GM11168 (cell line): ENCODE data around the gene ANKRD13B.

Source experiments
- in situ Hi-C: fragments of 300-500 bp; cut with MboI; formaldehyde crosslinking; loops from one replicate; pipeline ENCODE4 v1.12.0; 2022; ENCODE audit warnings: low sequenced_read_pairs; ENCODE audit not compliant: unreplicated experiment

ANKRD13B gene

GRCh38 chr17:29579866-29580771 is 12.8 kb upstream of the ANKRD13B start:
- in situ Hi-C loops = no loop called here

- in situ Hi-C loops = no loop called here
Observed at GRCh38 chr17:29581583-29582253, 11.2 kb upstream of the ANKRD13B start.

GRCh38 chr17:29582254-29582765 is 10.6 kb upstream of the ANKRD13B start:
- in situ Hi-C loops = no loop called here

- in situ Hi-C loops = no loop called here
Observed at GRCh38 chr17:29582772-29583171, 10.2 kb upstream of the ANKRD13B start.

- in situ Hi-C loops = no loop called here
Observed at GRCh38 chr17:29583324-29584248, 9.3 kb upstream of the ANKRD13B start.

GRCh38 chr17:29584452-29585079 is 8.4 kb upstream of the ANKRD13B start:
- in situ Hi-C loops = no loop called here

- in situ Hi-C loops = no loop called here
Observed at GRCh38 chr17:29585080-29585751, 7.7 kb upstream of the ANKRD13B start.

GRCh38 chr17:29586676-29587469 is 6.1 kb upstream of the ANKRD13B start:
- in situ Hi-C loops = no loop called here

- in situ Hi-C loops = no loop called here
Observed at GRCh38 chr17:29587591-29587990, 5.3 kb upstream of the ANKRD13B start.

GRCh38 chr17:29588017-29588561 is 4.8 kb upstream of the ANKRD13B start:
- in situ Hi-C loops = no loop called here

GRCh38 chr17:29588562-29589411 is 4.1 kb upstream of the ANKRD13B start:
- in situ Hi-C loops = no loop called here

- in situ Hi-C loops = no loop called here
Observed at GRCh38 chr17:29589524-29590410, 3.2 kb upstream of the ANKRD13B start, which contains the start of gene GIT1. Gene GIT1 (minus strand): TSS chr17:29589648. CDS start chr17:29589378, 270 bp downstream.

GRCh38 chr17:29590411-29591145 is 2.4 kb upstream of the ANKRD13B start:
- in situ Hi-C loops = no loop called here

GRCh38 chr17:29591146-29591736 is 1.7 kb upstream of the ANKRD13B start:
- in situ Hi-C loops = no loop called here
